OCI-LY7 (cell line): ENCODE data around the gene PRKN. TPM values are rescaled to one million over a fixed set of nuclear protein-coding genes. Genes with fewer than 3 reads are reported as not detected.

Experiments used
- BruUV-seq: library from RNA; stranded (reverse); fragments of 400-500 nt; replicated peaks from 2 replicates; lab custom pipeline; 2021; lab: Mats Ljungman, UMichigan
- CTCF ChIA-PET: fragments of 300-600 bp; sonication (Branson Sonifier 250); formaldehyde crosslinking; loops from one replicate; lab custom pipeline; 2022; ENCODE audit warnings: antibody characterized with exemption; ENCODE audit not compliant: unreplicated experiment; lab: Charles Lee
- POLR2A ChIA-PET: fragments of 300-600 bp; sonication (Branson Sonifier 250); formaldehyde crosslinking; loops from one replicate; lab custom pipeline; 2022; ENCODE audit warnings: antibody characterized with exemption; lab: Charles Lee
- DNase-seq: peaks from one replicate; pipeline ENCODE4 v3.0.0-alpha.2; 2015; ENCODE audit warnings: low spot score
- H2AFZ ChIP-seq: fragments of 200-600 bp; sonication (generic), shearing (Covaris generic); 2 replicates; pipeline ENCODE4 v1.6.1; 2014; ENCODE audit warnings: mild to moderate bottlenecking, antibody characterized with exemption, low read length, moderate library complexity
- H3K27ac ChIP-seq: fragments of 200-600 bp; sonication (generic); 2 replicates; pipeline ENCODE4 v1.5.1; 2014; ENCODE audit warnings: mixed run types, low read depth, mild to moderate bottlenecking, moderate library complexity, low read length, inconsistent platforms; ENCODE audit not compliant: poor library complexity, severe bottlenecking
- H3K36me3 ChIP-seq: fragments of 200-600 bp; sonication (generic); 2 replicates; pipeline ENCODE4 v1.6.1; 2014; ENCODE audit warnings: mild to moderate bottlenecking, antibody characterized with exemption, low read length, moderate library complexity, mixed read lengths; ENCODE audit not compliant: insufficient read depth
- H3K4me1 ChIP-seq: fragments of 200-600 bp; sonication (generic); 2 replicates; pipeline ENCODE4 v1.5.1; 2014; ENCODE audit warnings: mild to moderate bottlenecking, low read length; ENCODE audit not compliant: insufficient read depth, poor library complexity, severe bottlenecking
- H3K4me2 ChIP-seq: fragments of 200-600 bp; sonication (generic); 2 replicates; pipeline ENCODE4 v1.6.1; 2014; ENCODE audit warnings: mild to moderate bottlenecking, low read length
- H3K4me3 ChIP-seq: fragments of 200-600 bp; sonication (generic); 2 replicates; pipeline ENCODE4 v1.5.1; 2014; ENCODE audit warnings: mild to moderate bottlenecking, low read depth, low read length; ENCODE audit not compliant: poor library complexity, severe bottlenecking
- H3K79me2 ChIP-seq: fragments of 200-600 bp; sonication (generic); 2 replicates; pipeline ENCODE4 v1.6.1; 2016; ENCODE audit warnings: low read depth, mild to moderate bottlenecking, low read length, moderate library complexity, mixed read lengths; ENCODE audit not compliant: insufficient read depth
- H3K9me2 ChIP-seq: fragments of 200-600 bp; sonication (generic); 2 replicates; pipeline ENCODE4 v1.6.1; 2016; ENCODE audit warnings: mild to moderate bottlenecking, low read length, mixed read lengths; ENCODE audit not compliant: insufficient read depth
- H3K9me3 ChIP-seq: fragments of 200-600 bp; sonication (generic); 2 replicates; pipeline ENCODE4 v1.6.1; 2014; ENCODE audit warnings: mild to moderate bottlenecking, mixed run types, low read length, mixed read lengths
- H4K20me1 ChIP-seq: fragments of 200-600 bp; sonication (generic); 2 replicates; pipeline ENCODE4 v1.6.1; 2014; ENCODE audit warnings: mild to moderate bottlenecking, antibody characterized with exemption, low read length, moderate library complexity, mixed read lengths; ENCODE audit not compliant: insufficient read depth
- CTCF ChIP-seq: fragments of 200-600 bp; sonication (generic); conservative IDR thresholded peaks from 2 replicates; pipeline ENCODE4 v1.5.1; 2014; ENCODE audit warnings: mild to moderate bottlenecking, antibody characterized with exemption, low read length, moderate library complexity, mixed read lengths
- EZH2phosphoT487 ChIP-seq: fragments of 200-600 bp; sonication (generic); IDR thresholded peaks from 2 replicates; pipeline ENCODE4 v1.6.1; 2018; ENCODE audit warnings: low read depth, borderline replicate concordance, mild to moderate bottlenecking, mixed run types, antibody characterized with exemption, low read length, moderate library complexity, mixed read lengths
- intact Hi-C: fragments of 100-400 bp; cut with micrococcal nuclease; formaldehyde crosslinking; loops from one replicate; pipeline ENCODE4 v1.10.0; 2022; ENCODE audit not compliant: unreplicated experiment
- total RNA-seq, 2 experiments: library from RNA; depleted of rRNA in 1 of 2; stranded (reverse); fragments of >200 nt in 1 of 2; shearing (Covaris generic) in 1 of 2; gene quantifications; 2 replicates each; pipeline ENCODE4 v1.2.3, GENCODE V29; 2014 to 2022

PRKN gene
- total RNA-seq, 2 experiments from 2014 or later = 1.3 to 2.0 TPM

- Histone ChIP-seq H2AFZ (no peak overlapping the region), H3K9me3 (no peaks in the 10 kb centered on the region), H3K9me2 (no peaks in the 10 kb centered on the region), H3K4me1 (no peaks in the 10 kb centered on the region), H3K79me2 (no peaks in the 10 kb centered on the region), H3K27ac (no peak overlapping the region), H3K4me3 (no peak overlapping the region), H3K4me2 (no peak overlapping the region), H3K36me3 (no peaks in the 10 kb centered on the region), H4K20me1 (no peaks in the 10 kb centered on the region)
- ChIA-PET POLR2A (interaction anchor here (1.2 kb wide), 1 partner anchor 10 kb away, joined by 3 read pairs; no protein-coding TSS in a partner anchor), CTCF (no interaction called here)
- intact Hi-C loops = no loop called here
- no peak for TF ChIP-seq CTCF
- TF ChIP-seq EZH2phosphoT487 = no peak
- no peak for DNase-seq
- no TSS peak for BruUV-seq
Measured at GRCh38 chr6:162088091-162088490, 639.5 kb downstream of the PRKN start.

DNA sequence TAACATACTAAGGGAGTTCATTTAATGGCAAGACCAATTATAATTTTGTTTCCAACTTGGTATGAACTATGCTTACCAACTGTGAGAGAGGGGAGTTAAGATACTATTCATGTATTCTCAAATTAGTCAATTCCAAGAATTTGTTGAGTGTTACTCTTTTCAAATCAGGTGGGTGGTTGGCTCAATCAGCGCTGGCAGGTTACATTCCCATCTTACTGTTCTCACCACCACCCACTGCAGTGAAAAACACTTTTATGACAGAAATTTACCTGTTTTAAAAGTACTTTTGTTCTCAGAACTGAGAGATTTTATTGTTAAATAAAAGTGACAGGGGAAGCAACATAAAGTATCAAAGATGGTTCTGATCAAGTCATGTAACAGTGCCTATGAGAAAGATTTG is 642.0 kb downstream of the PRKN start:
- no TSS peak for BruUV-seq
- ChIA-PET CTCF (no interaction called here), POLR2A (no interaction called here)
- Histone ChIP-seq H3K27ac (no peak overlapping the region), H4K20me1 (no peaks in the 10 kb centered on the region), H3K4me2 (no peak overlapping the region), H3K36me3 (no peaks in the 10 kb centered on the region), H3K9me2 (no peaks in the 10 kb centered on the region), H2AFZ (no peak overlapping the region), H3K79me2 (no peaks in the 10 kb centered on the region), H3K9me3 (no peaks in the 10 kb centered on the region), H3K4me1 (no peaks in the 10 kb centered on the region), H3K4me3 (no peak overlapping the region)
- no peak for TF ChIP-seq CTCF
- TF ChIP-seq EZH2phosphoT487 = no peak
- intact Hi-C loops = no loop called here
- DNase-seq = no peak

DNA sequence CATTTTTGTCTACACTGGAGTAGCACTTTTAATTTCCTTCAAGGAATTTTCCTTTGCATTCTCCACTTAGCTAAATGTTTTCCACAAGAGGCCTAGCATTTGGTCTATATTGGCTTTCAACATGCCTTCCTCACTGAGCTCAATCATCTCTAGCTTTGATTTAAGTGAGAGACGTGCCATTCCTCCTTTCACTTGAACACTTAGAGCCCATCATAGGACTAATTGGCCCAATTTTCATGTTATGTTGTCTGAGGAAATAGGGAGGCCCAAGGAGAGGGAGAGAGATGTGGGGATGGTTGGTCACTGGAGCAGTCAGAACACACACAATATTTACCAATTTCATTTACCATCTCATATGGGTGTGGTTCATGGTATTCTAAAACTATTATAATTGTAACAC is 645.0 kb downstream of the PRKN start:
- ChIA-PET CTCF (no interaction called here), POLR2A (no interaction called here)
- no peak overlapping the region for H3K4me3 ChIP-seq
- H2AFZ ChIP-seq = no peak overlapping the region
- H4K20me1 ChIP-seq = no peaks in the 10 kb centered on the region
- no peaks in the 10 kb centered on the region for H3K9me2 ChIP-seq
- H3K4me1 ChIP-seq = no peaks in the 10 kb centered on the region
- DNase-seq = no peak
- H3K79me2 ChIP-seq = no peaks in the 10 kb centered on the region
- H3K36me3 ChIP-seq = no peaks in the 10 kb centered on the region
- H3K4me2 ChIP-seq = no peak overlapping the region
- H3K27ac ChIP-seq = no peak overlapping the region
- BruUV-seq = no TSS peak
- TF ChIP-seq CTCF (no peak), EZH2phosphoT487 (no peak)
- intact Hi-C loops = no loop called here
- H3K9me3 ChIP-seq = no peaks in the 10 kb centered on the region
